Ishikawa (cell line): ENCODE measurements around the gene VIPR2.

Experiments used
- CEBPB ChIP-seq: IDR thresholded peaks from 2 replicates; pipeline ENCODE4 v1.6.1; 2012
- CREB1 ChIP-seq: IDR thresholded peaks from 2 replicates; pipeline ENCODE4 v1.6.1; 2012; ENCODE audit warnings: low read depth
- EGR1 ChIP-seq: IDR thresholded peaks from 2 replicates; pipeline ENCODE4 v1.6.1; 2012
- EP300 ChIP-seq: IDR thresholded peaks from 2 replicates; pipeline ENCODE4 v1.6.1; 2012; ENCODE audit warnings: borderline replicate concordance
- FOXM1 ChIP-seq: IDR thresholded peaks from 2 replicates; pipeline ENCODE4 v1.6.1; 2012; ENCODE audit warnings: low read depth, borderline replicate concordance
- MAX ChIP-seq: IDR thresholded peaks from 2 replicates; pipeline ENCODE4 v1.6.1; 2012
- NFIC ChIP-seq: IDR thresholded peaks from 2 replicates; pipeline ENCODE4 v1.6.1; 2012
- RAD21 ChIP-seq: IDR thresholded peaks from 2 replicates; pipeline ENCODE4 v1.6.1; 2012; ENCODE audit warnings: low read depth
- TAF1 ChIP-seq: IDR thresholded peaks from 2 replicates; pipeline ENCODE4 v1.6.1; 2012; ENCODE audit warnings: low read depth, mild to moderate bottlenecking
- TCF12 ChIP-seq: IDR thresholded peaks from 2 replicates; pipeline ENCODE4 v1.6.1; 2012; ENCODE audit warnings: low read depth
- TEAD4 ChIP-seq: IDR thresholded peaks from 2 replicates; pipeline ENCODE4 v1.6.1; 2012
- YY1 ChIP-seq: IDR thresholded peaks from 2 replicates; pipeline ENCODE4 v1.6.1; 2012; ENCODE audit warnings: low read depth
- ZBTB7A ChIP-seq: IDR thresholded peaks from 2 replicates; pipeline ENCODE4 v1.6.1; 2012; ENCODE audit warnings: low read depth
- TF ChIP-seq, protein P1 (sequence below): IDR thresholded peaks from 2 replicates; pipeline ENCODE4 v1.6.1; 2012; ENCODE audit warnings: low read depth, mild to moderate bottlenecking
- TF ChIP-seq, protein P2 (sequence below): IDR thresholded peaks from 2 replicates; pipeline ENCODE4 v1.6.1; 2012

The VIPR2 gene

GRCh38 chr7:159036916-159037605, 107.6 kb downstream of the VIPR2 start:
- no peak for TF ChIP-seq TCF12
- TF ChIP-seq NFIC = no peak
- TF ChIP-seq EP300 = no peak
- no peak for TF ChIP-seq TAF1
- TF ChIP-seq CREB1 = no peak
- TF ChIP-seq, protein P1, sequence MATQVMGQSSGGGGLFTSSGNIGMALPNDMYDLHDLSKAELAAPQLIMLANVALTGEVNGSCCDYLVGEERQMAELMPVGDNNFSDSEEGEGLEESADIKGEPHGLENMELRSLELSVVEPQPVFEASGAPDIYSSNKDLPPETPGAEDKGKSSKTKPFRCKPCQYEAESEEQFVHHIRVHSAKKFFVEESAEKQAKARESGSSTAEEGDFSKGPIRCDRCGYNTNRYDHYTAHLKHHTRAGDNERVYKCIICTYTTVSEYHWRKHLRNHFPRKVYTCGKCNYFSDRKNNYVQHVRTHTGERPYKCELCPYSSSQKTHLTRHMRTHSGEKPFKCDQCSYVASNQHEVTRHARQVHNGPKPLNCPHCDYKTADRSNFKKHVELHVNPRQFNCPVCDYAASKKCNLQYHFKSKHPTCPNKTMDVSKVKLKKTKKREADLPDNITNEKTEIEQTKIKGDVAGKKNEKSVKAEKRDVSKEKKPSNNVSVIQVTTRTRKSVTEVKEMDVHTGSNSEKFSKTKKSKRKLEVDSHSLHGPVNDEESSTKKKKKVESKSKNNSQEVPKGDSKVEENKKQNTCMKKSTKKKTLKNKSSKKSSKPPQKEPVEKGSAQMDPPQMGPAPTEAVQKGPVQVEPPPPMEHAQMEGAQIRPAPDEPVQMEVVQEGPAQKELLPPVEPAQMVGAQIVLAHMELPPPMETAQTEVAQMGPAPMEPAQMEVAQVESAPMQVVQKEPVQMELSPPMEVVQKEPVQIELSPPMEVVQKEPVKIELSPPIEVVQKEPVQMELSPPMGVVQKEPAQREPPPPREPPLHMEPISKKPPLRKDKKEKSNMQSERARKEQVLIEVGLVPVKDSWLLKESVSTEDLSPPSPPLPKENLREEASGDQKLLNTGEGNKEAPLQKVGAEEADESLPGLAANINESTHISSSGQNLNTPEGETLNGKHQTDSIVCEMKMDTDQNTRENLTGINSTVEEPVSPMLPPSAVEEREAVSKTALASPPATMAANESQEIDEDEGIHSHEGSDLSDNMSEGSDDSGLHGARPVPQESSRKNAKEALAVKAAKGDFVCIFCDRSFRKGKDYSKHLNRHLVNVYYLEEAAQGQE = no peak
- TF ChIP-seq CEBPB = no peak
- TF ChIP-seq EGR1 = no peak
- no peak for TF ChIP-seq RAD21
- TF ChIP-seq FOXM1 = no peak
- TF ChIP-seq YY1 = no peak

DNA sequence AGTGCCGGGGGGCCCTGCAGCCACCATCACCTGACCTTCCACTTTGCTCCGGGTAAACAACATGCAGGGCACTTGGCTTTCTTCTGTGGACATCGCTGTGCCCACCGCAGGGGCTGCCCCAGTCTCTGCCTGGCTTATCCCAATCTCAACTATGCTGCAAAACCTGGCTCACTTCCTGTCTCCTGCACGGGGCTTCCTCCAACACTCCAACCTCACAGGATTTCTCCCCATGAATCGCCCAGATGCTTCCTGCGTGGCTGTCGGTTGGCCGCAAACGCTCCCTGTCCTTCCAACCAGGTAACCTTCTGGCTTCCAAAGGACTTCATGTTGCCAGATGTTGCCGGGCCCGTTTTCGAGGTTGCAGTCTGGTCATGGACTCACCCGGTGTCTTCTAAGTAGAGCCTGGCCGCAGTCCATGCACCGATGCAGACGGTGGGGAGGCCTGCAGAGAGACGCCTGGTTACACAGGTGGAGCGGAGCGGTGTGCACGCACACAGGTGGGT, 109.0 kb downstream of the VIPR2 start:
- no peak for TF ChIP-seq TCF12
- TF ChIP-seq TEAD4 = no peak
- no peak for TF ChIP-seq YY1
- TF ChIP-seq CREB1 = no peak
- TF ChIP-seq, protein P1 = no peak
- TF ChIP-seq RAD21 = no peak
- TF ChIP-seq CEBPB = no peak
- TF ChIP-seq ZBTB7A = no peak
- TF ChIP-seq FOXM1 = no peak
- TF ChIP-seq EP300 = no peak

- TF ChIP-seq NFIC (no peak), FOXM1 (no peak), TAF1 (no peak)
Observed at GRCh38 chr7:159034988-159035387, 109.7 kb downstream of the VIPR2 start.

GRCh38 chr7:159034394-159034793, 110.3 kb downstream of the VIPR2 start:
- TF ChIP-seq YY1 (no peak), MAX (no peak), CEBPB (no peak), RAD21 (no peak), TEAD4 (no peak), CREB1 (no peak)
- TF ChIP-seq, protein P1 = no peak

DNA sequence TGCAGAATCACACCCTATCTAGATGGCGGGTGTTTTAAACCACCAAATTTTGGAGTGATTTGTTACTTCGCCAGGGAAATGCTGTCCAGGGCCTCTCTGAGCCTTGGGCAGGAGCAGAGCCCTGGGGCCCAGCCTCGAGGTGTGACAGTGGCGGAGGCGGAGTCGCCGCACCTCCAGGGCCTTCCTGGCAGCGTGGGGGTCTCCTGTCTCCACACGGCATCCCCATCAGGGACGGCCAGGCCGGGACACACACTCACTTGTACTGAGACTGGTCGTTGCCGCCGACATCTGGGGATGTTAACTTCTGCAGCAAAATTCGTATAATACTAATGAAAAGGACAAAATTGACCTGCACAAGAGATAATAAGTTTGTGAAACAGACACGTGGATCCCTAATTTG, 110.7 kb downstream of the VIPR2 start:
- TF ChIP-seq CEBPB (no peak), TAF1 (no peak), NFIC (no peak), MAX (no peak), EP300 (no peak), YY1 (no peak), CREB1 (no peak)
- TF ChIP-seq, protein P2, sequence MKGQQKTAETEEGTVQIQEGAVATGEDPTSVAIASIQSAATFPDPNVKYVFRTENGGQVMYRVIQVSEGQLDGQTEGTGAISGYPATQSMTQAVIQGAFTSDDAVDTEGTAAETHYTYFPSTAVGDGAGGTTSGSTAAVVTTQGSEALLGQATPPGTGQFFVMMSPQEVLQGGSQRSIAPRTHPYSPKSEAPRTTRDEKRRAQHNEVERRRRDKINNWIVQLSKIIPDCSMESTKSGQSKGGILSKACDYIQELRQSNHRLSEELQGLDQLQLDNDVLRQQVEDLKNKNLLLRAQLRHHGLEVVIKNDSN = no peak
- TF ChIP-seq, protein P1 = no peak
